ENCODE results near the gene SMAD6.

DNA sequence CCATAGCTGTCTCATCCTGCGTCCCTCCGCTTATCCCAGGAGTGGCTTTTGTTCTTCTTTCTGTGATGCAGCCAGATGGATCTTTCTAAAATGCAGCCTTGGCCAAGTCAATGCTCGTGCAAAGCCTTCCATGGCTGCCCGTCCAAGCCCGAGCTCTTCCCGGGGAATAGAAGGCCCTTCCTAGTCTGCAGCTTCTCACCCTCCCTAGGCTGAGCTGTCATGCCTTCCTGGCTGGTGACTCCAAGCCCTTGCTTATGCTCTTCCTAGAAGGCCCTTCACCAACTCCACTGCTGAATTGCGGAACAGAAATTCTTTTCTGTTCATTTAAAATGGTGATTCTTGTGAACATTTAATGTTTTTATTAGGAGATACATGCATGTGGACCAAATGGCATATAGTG is 95.9 kb downstream of the SMAD6 start:
- TF ChIP-seq, protein P1, sequence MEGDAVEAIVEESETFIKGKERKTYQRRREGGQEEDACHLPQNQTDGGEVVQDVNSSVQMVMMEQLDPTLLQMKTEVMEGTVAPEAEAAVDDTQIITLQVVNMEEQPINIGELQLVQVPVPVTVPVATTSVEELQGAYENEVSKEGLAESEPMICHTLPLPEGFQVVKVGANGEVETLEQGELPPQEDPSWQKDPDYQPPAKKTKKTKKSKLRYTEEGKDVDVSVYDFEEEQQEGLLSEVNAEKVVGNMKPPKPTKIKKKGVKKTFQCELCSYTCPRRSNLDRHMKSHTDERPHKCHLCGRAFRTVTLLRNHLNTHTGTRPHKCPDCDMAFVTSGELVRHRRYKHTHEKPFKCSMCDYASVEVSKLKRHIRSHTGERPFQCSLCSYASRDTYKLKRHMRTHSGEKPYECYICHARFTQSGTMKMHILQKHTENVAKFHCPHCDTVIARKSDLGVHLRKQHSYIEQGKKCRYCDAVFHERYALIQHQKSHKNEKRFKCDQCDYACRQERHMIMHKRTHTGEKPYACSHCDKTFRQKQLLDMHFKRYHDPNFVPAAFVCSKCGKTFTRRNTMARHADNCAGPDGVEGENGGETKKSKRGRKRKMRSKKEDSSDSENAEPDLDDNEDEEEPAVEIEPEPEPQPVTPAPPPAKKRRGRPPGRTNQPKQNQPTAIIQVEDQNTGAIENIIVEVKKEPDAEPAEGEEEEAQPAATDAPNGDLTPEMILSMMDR (IDR thresholded peaks at IDR 0.05) = no peak
- no peak for TF ChIP-seq POLR2A (IDR thresholded peaks at IDR 0.05)

Data from right lobe of liver (tissue), 4 donors.